GM19372 (cell line): Measurements from ENCODE around the gene PTN.
"Not testable (repeated sequence)": the region's sequence is repeated elsewhere in the genome, so short reads cannot be mapped to it uniquely, and the experiment has no call there.

Source experiments
- ATAC-seq: cut with Tn5 transposase; IDR thresholded peaks from one replicate; pipeline ENCODE4 v1.9.1; 2021; ENCODE audit warnings: mild to moderate bottlenecking, low read depth, moderate library complexity; ENCODE audit not compliant: unreplicated experiment

The PTN gene

DNA sequence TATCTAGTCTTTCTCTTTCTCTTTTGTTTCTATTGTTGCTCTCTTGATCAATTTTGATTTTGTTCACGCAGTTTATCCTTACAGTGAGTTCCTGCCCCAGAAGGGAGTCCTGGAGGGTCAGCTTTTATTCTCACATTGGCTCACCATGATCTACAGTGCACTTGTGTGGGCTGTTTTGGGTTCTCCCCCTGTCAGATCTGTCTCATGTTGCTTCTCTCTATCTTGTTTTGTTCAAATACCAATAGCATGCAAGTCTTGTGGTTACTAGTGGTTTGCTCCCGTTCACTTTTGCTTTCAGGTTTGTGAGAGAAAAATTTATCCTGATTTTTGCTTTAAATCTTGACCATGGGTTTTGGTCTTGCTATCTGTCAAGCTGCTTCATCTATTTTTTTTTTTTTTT lies 74.3 kb downstream of the PTN start:
- no peak for ATAC-seq

GRCh38 chr7:137268001-137268865 lies 75.3 kb downstream of the PTN start:
- not testable (repeated sequence) for ATAC-seq

DNA sequence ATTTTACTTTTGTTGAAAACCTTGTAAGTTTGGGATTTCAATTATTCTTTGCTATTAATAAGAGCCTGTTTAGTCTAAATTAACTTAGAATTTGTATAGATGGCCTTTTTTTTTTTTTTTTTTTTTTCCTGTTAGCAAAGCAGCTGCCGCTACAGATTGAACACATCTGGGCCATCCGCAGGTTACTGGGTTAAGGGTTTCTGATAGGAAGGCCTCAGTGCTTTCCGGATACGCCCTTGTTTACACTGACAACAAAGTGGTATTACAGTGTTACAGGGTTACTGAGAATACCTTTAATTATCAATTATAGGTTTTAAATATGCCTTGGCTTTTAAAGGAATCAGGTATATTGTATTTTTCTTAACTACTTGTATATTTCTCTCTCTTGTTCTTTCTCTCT lies 76.8 kb downstream of the PTN start:
- ATAC-seq, result no peak

GRCh38 chr7:137265480-137265879 lies 78.1 kb downstream of the PTN start:
- not testable (repeated sequence) for ATAC-seq

GRCh38 chr7:137262599-137262998 lies 80.9 kb downstream of the PTN start:
- ATAC-seq, result no peak

- no peak for ATAC-seq
These were observed 85.0 kb downstream of the PTN start for GRCh38 chr7:137258552-137258951.

DNA sequence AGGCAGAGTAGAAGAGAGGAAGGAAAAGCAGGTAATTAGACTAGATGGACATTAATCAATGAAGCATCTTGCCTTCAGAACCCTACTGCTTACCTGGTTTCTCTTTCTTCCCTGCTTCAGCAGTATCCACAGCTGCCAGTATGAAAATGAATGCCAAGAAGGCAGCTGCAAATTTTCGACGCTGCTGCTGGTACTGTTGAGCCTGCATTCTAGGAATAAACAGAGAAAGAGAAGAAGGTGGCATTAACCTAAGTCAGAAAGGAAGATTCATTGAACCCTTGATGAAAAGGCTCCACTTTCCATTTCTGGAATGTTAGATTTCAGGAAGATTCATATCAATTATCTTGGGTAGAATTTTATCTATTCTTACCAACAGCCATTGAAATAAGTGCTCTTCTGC lies 88.8 kb downstream of the PTN start:
- no peak for ATAC-seq

GRCh38 chr7:137245890-137246289 lies 97.6 kb downstream of the PTN start:
- no peak for ATAC-seq

GRCh38 chr7:137245186-137245585 lies 98.3 kb downstream of the PTN start:
- ATAC-seq, result no peak

DNA sequence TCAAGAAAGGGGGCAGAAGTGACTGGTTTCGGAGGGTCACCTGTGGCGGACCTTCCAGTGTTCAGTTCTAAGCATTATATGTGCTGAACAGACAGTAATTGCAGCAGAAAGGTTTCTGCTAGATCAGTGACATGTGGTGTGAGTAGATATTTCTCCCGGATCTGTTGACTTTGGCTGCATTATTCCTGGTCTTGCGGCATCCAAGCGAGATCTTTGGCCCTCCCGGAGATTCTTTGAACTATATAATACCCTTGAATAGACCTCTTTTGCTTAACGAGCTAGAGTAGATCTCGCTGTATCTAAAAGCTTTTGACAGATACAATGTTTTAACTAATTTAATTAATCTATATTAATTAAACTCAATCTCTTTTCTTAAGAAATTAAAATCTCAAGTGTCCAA lies 99.8 kb downstream of the PTN start:
- no peak for ATAC-seq

DNA sequence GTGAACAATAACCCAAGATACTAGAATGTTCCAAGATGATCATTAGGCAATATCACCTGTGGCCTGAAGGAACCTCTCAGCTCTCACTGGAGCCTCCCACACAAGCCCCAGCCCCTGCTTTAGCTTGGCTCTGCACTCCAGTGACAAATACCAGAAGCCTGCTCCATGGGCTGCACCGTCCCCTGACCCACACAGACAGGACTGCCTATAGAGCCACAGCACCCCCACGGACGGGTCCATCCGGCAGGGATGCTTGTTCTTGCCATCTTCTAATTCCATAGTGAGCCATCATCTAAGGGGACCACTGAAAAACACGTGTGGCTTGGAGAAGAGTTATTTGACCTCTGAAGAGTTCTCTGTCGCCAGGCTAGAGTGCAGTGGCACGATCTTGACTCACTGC lies 100.9 kb downstream of the PTN start:
- no peak for ATAC-seq

DNA sequence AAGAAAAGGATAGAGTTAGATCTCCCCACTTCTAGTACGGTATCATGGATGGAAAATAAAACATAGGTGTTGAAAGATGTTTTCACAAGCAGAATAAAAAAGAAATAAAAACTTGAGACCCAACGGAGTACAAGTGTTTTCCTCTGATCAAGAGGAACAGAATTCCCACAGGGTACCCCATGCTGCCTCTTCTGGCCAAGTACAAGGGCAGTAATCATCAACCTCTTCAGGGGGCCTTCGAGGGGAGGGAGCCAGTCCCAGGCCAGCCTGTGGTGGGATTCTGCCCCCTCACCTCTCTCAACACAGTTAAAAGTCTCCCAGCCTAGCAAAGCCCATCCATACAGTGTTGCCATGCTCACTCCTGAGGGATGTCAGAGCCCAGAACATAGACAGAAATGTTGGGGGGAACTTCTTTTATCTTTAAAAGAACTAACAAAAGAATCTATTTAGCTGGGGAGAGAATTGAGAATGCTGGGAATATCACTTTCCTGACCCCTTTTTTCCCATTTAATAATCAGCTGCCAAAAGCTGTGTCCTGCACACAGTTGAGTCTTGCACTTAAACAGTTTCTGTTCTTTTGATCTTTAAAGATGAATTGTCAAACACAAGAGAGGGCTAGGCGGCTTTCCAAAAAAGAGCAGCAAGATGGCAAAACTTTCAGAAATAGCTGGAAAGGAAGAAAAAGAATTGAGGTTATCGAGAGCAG lies 101.7 kb downstream of the PTN start:
- ATAC-seq, result no peak

DNA sequence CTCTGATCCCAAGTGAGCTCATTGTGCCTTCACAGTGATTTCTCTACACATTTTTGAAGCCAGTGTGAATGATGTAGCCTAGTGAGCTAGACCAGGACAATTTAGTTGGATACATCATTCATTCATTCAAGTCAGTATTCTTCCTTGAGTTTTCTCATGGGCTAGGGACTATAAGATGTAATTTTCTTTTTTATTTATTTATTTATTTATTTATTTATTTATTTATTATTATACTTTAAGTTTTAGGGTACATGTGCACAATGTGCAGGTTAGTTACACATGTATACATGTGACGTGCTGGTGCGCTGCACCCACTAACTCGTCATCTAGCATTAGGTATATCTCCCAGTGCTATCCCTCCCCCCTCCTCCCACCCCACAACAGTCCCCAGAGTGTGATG lies 104.3 kb downstream of the PTN start:
- ATAC-seq, result not testable (repeated sequence)

GRCh38 chr7:137235434-137235833 lies 108.1 kb downstream of the PTN start:
- ATAC-seq, result no peak

DNA sequence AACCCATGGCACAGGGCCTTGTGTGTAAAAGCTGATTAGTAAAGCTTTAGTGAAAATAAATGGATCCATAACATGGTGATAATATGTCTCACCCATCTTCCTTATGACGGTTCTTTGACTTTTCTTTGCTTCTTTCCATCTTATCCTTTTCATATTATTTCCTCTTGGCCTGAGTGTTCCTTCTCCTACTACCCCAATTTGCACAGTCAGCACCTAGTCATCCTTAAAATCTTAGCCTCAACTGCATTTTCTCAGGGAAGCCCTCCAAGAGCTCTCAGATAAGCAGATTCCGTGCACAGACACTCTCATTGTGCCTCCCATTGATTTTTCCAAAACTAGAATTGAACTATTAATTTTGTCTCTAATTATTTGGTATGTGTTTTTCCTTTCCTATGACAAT lies 112.4 kb downstream of the PTN start:
- no peak for ATAC-seq

GRCh38 chr7:137221467-137221866 lies 122.1 kb downstream of the PTN start:
- ATAC-seq, result no peak

- ATAC-seq, result no peak
These were observed 129.8 kb downstream of the PTN start for GRCh38 chr7:137213744-137214143.

DNA sequence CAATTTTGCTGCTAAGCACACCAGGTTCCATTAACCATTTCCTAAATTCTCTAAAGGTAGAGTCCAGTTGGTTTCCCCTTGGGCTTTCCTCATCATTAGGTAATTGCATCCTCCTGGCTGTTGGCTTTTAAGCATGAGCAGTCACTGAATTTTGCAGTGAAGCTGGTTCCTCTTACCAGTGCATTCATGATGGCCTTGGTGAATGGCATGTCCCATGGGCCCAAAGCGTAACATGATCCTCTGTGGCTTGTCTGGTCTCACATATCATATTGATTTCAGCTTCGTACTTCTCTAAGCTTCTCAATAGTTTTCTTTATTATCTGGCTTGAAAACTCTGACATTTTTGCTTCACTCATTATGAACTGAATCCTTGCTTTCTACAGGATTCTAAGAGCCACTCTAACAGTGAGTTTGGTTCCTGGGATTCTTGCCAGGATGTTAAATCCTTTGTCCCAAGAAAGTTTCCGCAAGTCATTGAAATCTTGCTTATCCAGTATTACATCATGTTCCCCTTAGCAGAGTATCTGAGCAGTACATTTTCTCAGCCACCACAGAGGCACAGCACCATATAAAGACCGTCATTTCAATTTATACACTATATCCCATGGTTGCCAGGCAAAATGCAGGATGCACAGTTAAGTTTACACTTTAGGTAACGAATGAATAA lies 134.2 kb downstream of the PTN start:
- ATAC-seq, result no peak

DNA sequence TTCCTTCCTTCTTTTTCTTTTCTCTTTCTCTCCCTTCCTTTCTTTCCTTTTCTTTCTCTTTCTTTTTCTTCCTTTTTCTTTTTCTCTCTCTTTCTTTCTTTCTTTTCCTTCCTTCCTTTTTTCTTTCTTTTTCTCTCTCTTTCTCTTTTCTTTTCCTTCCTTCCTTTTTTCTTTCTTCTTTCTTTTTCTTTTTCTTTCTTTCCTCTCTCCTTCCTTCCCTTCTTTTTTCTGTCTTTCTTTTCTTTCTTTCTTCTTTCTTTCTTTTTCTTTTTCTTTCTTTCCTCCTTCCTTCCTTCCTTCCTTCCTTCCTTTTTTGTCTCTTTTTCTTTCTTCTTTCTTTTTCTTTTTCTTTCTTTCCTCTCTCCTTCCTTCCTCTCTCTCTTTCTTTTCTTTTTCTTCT lies 136.8 kb downstream of the PTN start:
- ATAC-seq, result no peak

DNA sequence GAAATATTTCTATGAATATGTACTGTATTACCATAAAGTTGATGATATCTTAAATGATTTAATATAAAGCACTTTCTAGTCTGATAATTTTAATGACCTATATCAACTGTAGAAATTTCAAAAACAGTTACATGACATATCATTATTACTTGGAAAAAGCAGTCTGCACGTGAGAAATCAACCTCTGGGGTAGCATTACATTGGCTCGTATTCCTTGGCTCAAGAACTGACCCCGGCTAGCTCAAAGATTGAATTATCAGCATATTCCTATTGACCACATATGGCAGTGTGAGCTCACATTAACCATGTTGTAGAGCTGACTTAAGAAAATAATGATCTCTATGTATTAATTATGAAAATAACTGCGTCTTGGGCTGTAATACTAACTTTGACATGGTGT lies 139.3 kb downstream of the PTN start:
- ATAC-seq, result no peak

- ATAC-seq, result no peak
These were observed 140.2 kb downstream of the PTN start for GRCh38 chr7:137203351-137203750.
